Right lobe of liver (tissue), 6 donors: Measurements from ENCODE around the gene DUSP14. TPM values are rescaled to one million over a fixed set of nuclear protein-coding genes. Genes with fewer than 3 reads are reported as not detected.
"Not testable (repeated sequence)": the region's sequence is repeated elsewhere in the genome, so short reads cannot be mapped to it uniquely, and the experiment has no call there.

Source experiments
- ATAC-seq, 4 donors: fragments of 200-7000 bp; cut with Tn5 transposase; one replicate each; pipeline ENCODE4 v1.9.1; 2020; ENCODE audit warnings: mild to moderate bottlenecking in 4 of 4, moderate library complexity in 4 of 4
- DNase-seq, 3 donors: peaks; one replicate each; pipeline ENCODE4 v3.0.0-alpha.2; 2020
- H3K27ac ChIP-seq, 3 donors: fragments of 200-600 bp; one replicate each; pipeline ENCODE4 v1.8.0; 2022
- H3K27me3 ChIP-seq, 2 donors: fragments of 200-600 bp; one replicate each; pipeline ENCODE4 v1.8.0; 2022
- H3K36me3 ChIP-seq, 4 donors: fragments of 200-600 bp; sonication (generic) in 1 of 4; one replicate each; pipeline versions ENCODE4 v1.5.1 to v1.8.0; 2017 to 2022; ENCODE audit warnings: control low read depth in 1 of 4
- H3K4me1 ChIP-seq, 4 donors: fragments of 200-600 bp; sonication (generic) in 1 of 4; one replicate each; pipeline versions ENCODE4 v1.5.1 to v1.8.0; 2017 to 2022; ENCODE audit warnings: control low read depth in 1 of 4
- H3K4me3 ChIP-seq, 3 donors: fragments of 200-600 bp; one replicate each; pipeline ENCODE4 v1.8.0; 2022
- H3K9me3 ChIP-seq, 4 donors: fragments of 200-600 bp; sonication (generic) in 1 of 4; one replicate each; pipeline versions ENCODE4 v1.5.1 to v1.8.0; 2017 to 2022; ENCODE audit warnings: control low read depth in 1 of 4
- POLR2A ChIP-seq: fragments of 450-650 bp; IDR thresholded peaks from one replicate; pipeline ENCODE4 v1.6.1; 2017; ENCODE audit warnings: antibody characterized with exemption, mild to moderate bottlenecking
- WGBS: methylation state at CpG from one replicate; pipeline ENCODE4 v1.1.6; 2018; ENCODE audit warnings: low coverage, low lambda C conversion rate; ENCODE audit not compliant: insufficient coverage; ENCODE audit errors: missing lambda C conversion rate; 5-methylcytosine and 5-hydroxymethylcytosine counted together
- intact Hi-C, 2 donors: fragments of 100-400 bp; cut with DNase I; formaldehyde crosslinking; loops; one replicate each; pipeline versions ENCODE4 v1.11.2 to v1.14.1; 2022
- total RNA-seq, 6 experiments: library from RNA; depleted of rRNA in 2 of 6; stranded (reverse); fragments of >200 nt in 2 of 6; fragmentation: NEBNext Ultra II Directional in 3 of 6; extraction: Animal tissue kit (Norgen Biotek cat#: 25700) in 3 of 6; gene quantifications; one replicate each; pipeline versions ENCODE4 v1.1.0 to v1.2.4, GENCODE V29; 2016 to 2023
- TF ChIP-seq, protein P1 (sequence below), 4 donors: fragments of 200-600 bp in 3 of 4; fragments of 450-650 bp in 1 of 4; IDR thresholded peaks; one replicate each; pipeline versions ENCODE4 v1.5.1 to v1.8.0; 2016 to 2022; ENCODE audit warnings: antibody characterized with exemption in 4 of 4, mild to moderate bottlenecking in 2 of 4
- donor health status: DM: no; HTN: yes; CAD: no.
- donor health status: DM: no; HTN: no; CAD: no.
- donor health status: DM: no; HTN: no; CAD: no.
- donor health status: DM: no; HTN: yes; CAD: no.
- donor health status: DM: no; HTN: yes; CAD: no.

Gene DUSP14
- total RNA-seq, 6 experiments from 2014 or later: 10.6 to 21.2 (median 13.2) TPM

DNA sequence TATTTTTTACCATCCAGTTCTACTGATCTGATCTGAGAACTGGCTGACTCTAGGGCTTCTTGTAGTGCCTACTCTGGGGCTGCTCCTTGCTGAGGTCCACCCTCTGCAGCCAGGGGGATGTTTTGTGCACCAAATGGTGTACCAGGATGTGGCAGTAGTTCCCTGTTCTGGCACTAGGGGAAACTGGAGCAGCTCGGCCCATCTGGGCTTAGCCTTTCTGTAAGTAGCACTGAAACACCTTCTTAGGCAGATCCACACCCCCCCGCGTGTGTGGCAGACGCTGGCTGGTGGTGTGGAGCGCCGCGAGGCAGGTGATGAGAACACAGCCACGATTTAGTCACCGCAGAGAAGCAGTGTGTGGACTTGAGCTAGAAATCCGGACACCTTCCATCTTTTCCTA lies 17.0 kb downstream of the DUSP14 start:
- peak; percentile 14 to 49 (median 36) for ATAC-seq
- WGBS: 31% methylated on average over 10 of the region's 10 CpGs
- DNase-seq: no peak
- no peaks in the 10 kb centered on the region for H3K9me3 ChIP-seq
- H3K27me3 ChIP-seq: no peaks in the 10 kb centered on the region
- H3K36me3 ChIP-seq: no peaks in the 10 kb centered on the region
- H3K4me1 ChIP-seq: peaks cover 0 to 24% (median 9%) of the 10 kb centered on the region in 4 donors
- H3K27ac ChIP-seq: no peak overlapping the region
- intact Hi-C loops: no loop called here
- no peak overlapping the region for H3K4me3 ChIP-seq
- TF ChIP-seq, protein P1, sequence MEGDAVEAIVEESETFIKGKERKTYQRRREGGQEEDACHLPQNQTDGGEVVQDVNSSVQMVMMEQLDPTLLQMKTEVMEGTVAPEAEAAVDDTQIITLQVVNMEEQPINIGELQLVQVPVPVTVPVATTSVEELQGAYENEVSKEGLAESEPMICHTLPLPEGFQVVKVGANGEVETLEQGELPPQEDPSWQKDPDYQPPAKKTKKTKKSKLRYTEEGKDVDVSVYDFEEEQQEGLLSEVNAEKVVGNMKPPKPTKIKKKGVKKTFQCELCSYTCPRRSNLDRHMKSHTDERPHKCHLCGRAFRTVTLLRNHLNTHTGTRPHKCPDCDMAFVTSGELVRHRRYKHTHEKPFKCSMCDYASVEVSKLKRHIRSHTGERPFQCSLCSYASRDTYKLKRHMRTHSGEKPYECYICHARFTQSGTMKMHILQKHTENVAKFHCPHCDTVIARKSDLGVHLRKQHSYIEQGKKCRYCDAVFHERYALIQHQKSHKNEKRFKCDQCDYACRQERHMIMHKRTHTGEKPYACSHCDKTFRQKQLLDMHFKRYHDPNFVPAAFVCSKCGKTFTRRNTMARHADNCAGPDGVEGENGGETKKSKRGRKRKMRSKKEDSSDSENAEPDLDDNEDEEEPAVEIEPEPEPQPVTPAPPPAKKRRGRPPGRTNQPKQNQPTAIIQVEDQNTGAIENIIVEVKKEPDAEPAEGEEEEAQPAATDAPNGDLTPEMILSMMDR (IDR thresholded peaks at IDR 0.05): peak in 3 of 4 donors; percentile 22 to 42 (median 24)
- no peak for TF ChIP-seq POLR2A

DNA sequence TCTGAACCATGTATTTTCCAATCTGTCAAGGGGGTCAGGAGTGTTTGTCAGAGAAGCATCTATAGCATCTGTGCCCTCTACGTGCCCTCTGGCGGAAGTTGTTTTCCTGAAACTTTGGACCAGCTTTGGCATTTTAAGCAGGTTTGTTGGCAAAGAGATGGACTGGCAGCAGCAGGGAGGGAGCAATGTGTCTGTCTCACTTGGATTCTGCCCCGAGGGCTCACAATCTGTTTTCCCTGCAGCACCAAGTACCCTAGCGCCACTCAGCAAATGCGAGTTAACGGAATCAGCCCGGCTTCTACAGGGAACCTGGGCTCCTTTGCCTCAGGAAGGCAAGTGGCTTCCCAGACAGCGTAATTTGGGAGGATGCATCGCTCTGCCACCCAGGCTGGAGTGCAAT lies 17.4 kb downstream of the DUSP14 start:
- Histone ChIP-seq H3K27me3 (no peaks in the 10 kb centered on the region), H3K4me1 (peaks cover 0 to 24% (median 10%) of the 10 kb centered on the region in 4 donors), H3K36me3 (no peaks in the 10 kb centered on the region), H3K9me3 (no peaks in the 10 kb centered on the region), H3K4me3 (no peak overlapping the region), H3K27ac (peak overlapping the region in 2 of 3 donors; percentile 31 to 60)
- TF ChIP-seq, protein P1 (IDR thresholded peaks at IDR 0.05): no peak
- no peak for TF ChIP-seq POLR2A
- peak; percentile 78 to 89 (median 84) for ATAC-seq
- WGBS: 68% methylated on average over 3 of the region's 9 CpGs
- peak in 2 of 3 donors; percentile 63 to 79 for DNase-seq
- intact Hi-C loops: no loop called here

GRCh38 chr17:37510056-37510455 lies 20.4 kb downstream of the DUSP14 start:
- Histone ChIP-seq H3K9me3 (no peaks in the 10 kb centered on the region), H3K36me3 (peaks cover 0 to 5% (median 0%) of the 10 kb centered on the region in 4 donors), H3K4me1 (peaks cover 0 to 29% (median 6%) of the 10 kb centered on the region in 4 donors), H3K27ac (no peak overlapping the region), H3K4me3 (no peak overlapping the region), H3K27me3 (no peaks in the 10 kb centered on the region)
- DNase-seq (no peak), ATAC-seq (no peak)
- intact Hi-C loops: no loop called here
- TF ChIP-seq, protein P1 (IDR thresholded peaks at IDR 0.05): no peak
- WGBS: 85% methylated on average over 6 of the region's 17 CpGs

DNA sequence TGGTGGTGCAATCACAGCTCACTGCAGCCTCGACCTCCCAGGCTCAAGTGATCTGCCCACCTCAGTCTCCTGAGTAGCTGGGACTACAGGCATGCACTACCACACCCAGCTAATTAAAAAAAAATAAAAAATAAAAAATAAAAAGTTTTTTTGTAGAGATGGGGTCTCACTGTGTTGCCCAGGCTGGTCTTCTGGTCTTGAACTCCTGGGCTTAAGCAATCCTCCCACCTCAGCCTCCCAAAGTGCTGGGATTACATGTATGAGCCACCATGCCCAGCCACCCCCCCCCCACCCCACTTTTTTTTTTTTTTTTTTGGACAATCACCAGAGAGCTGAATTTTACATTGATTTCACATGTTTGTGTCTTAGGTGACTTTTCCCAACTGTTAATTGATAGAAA lies 22.0 kb downstream of the DUSP14 start:
- H3K36me3 ChIP-seq, ATAC-seq, H3K27me3 ChIP-seq, H3K4me3 ChIP-seq, H3K27ac ChIP-seq, DNase-seq, intact Hi-C loops, H3K9me3 ChIP-seq: not testable (repeated sequence)
- 40% methylated on average over 1 of the region's 1 CpG for WGBS
- peaks cover 0 to 26% (median 6%) of the 10 kb centered on the region in 4 donors for H3K4me1 ChIP-seq

GRCh38 chr17:37512442-37513068 lies 22.9 kb downstream of the DUSP14 start:
- Histone ChIP-seq H3K27me3 (no peaks in the 10 kb centered on the region), H3K4me1 (peaks cover 0 to 18% (median 4%) of the 10 kb centered on the region in 4 donors), H3K4me3 (no peak overlapping the region), H3K9me3 (no peaks in the 10 kb centered on the region), H3K27ac (peak overlapping the region in 2 of 3 donors; percentile 27 to 45), H3K36me3 (peaks cover 0 to 14% (median 9%) of the 10 kb centered on the region in 4 donors)
- ATAC-seq: peak; percentile 86 to 96 (median 91)
- WGBS: 27% methylated on average over 2 of the region's 24 CpGs
- intact Hi-C loops: no loop called here
- TF ChIP-seq POLR2A: no peak
- TF ChIP-seq, protein P1 (IDR thresholded peaks at IDR 0.05): no peak
- DNase-seq: peak; percentile 52 to 83 (median 82)
